Jurkat, Clone E6-1 (cell line): Measurements from ENCODE around the gene HOXC5.

ENCODE experiments used
- DNase-seq: peaks from one replicate; pipeline ENCODE4 v3.0.0-alpha.2; 2011; ENCODE audit warnings: low read depth, low spot score
- H3K4me3 ChIP-seq: 2 replicates; pipeline ENCODE4 v1.5.1; 2011; ENCODE audit warnings: mild to moderate bottlenecking, low read length, control low read depth, moderate library complexity

HOXC5 gene

DNA sequence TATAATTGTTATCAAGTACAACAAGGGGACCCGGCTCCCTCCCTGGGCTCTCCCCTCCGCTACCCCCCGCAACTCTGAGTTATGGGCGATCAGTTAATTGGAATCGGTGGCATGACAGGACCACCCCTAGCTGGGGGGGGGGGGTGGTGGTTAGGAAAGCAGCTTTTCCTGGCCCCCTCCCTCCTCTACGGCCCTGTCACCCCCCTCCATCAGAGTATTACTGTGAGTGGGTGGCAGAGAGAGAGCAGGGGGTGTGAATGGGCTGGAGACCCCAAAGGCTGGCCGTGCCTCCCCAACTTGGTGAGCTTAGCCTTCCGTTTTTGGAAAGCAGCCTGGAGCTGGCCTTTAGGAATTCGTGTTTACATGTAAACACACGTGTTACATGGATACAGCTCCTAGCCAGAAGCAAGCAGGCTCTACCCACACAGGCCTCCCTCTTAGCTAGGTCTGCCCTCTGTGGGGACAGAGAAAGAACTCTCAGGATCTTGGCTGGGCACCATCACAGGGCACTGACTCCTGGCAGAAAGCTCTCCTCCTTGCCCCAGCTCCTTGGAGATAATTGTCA is 19.7 kb downstream of the HOXC5 start:
- DNase-seq = no peak
- peak overlapping the region; percentile 81 for H3K4me3 ChIP-seq

DNA sequence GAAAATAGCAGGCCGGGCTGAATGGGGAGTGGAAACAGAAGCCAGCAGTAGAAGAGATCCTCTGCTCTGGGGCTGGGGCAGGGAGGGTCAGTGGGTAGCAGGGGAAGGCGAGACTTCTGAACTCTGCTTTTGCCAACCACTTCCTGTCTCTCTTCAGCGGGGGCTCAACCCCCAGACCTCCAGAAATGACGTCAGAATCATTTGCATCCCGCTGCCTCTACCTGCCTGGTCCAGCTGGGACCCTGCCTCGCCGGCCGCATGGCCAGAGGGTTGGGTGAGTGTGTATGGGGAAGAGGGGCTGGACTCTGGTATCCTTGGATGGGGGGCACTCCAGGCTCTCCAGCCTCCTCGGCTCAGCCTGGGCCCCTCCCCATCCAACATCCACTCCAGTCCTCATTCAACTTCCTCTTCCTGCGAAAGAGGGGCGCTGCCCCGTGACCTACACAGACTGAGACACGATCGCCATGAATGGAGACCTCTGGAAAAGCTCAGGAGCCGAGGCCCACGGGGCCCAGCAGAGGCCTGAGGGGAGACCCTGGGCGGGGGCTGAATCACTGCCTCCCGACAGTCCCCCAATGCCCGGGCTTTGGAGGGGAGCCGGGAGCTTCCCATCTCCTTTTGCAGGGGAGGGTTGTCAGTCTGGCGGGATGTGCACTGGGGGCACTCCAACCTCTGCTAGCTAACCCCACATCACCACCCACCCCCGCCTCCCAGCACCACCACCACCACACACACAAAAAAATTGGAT is 20.3 kb downstream of the HOXC5 start:
- peak; percentile 48 for DNase-seq
- H3K4me3 ChIP-seq = peak overlapping the region; percentile 81

GRCh38 chr12:54053751-54054741 is 21.2 kb downstream of the HOXC5 start, which contains the start of gene HOXC4:
Gene HOXC4 (plus strand): TSS chr12:54053835. CDS start chr12:54053923, 88 bp downstream.
- H3K4me3 ChIP-seq = peak within 1 kb of the TSS; percentile 81
- DNase-seq = peak; percentile 55

DNA sequence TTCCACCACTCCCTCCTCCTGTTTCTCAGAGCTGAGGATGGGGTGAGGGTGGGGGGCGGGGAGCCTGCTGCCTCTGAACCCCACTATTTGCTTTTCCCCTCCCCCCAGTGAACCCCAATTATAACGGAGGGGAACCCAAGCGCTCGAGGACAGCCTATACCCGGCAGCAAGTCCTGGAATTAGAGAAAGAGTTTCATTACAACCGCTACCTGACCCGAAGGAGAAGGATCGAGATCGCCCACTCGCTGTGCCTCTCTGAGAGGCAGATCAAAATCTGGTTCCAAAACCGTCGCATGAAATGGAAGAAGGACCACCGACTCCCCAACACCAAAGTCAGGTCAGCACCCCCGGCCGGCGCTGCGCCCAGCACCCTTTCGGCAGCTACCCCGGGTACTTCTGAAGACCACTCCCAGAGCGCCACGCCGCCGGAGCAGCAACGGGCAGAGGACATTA is 21.9 kb downstream of the HOXC5 start:
- peak overlapping the region; percentile 81 for H3K4me3 ChIP-seq
- DNase-seq = no peak

- no peak overlapping the region for H3K4me3 ChIP-seq
- no peak for DNase-seq
Measured at GRCh38 chr12:54055552-54055951, 22.7 kb downstream of the HOXC5 start.

DNA sequence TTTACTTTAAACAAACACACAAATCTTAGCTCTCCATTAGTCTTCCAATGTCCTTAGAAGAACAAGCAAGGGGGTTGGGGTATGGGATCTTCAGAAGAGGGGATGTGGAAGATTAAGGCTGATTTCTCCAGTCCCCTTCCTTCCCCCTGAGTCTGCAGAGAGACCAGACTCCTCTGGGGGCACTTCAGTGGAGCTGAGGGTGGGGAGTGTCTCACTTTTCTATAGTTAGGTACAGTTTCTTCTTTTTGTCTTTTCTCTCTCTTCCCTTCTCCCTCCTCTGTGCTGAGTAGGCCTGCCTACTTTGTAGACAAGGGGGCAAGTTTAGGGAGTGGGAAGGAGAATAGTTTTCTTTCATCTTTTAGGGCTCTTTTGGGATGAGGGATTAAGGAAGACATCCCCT is 23.3 kb downstream of the HOXC5 start:
- H3K4me3 ChIP-seq = no peak overlapping the region
- DNase-seq = no peak

DNA sequence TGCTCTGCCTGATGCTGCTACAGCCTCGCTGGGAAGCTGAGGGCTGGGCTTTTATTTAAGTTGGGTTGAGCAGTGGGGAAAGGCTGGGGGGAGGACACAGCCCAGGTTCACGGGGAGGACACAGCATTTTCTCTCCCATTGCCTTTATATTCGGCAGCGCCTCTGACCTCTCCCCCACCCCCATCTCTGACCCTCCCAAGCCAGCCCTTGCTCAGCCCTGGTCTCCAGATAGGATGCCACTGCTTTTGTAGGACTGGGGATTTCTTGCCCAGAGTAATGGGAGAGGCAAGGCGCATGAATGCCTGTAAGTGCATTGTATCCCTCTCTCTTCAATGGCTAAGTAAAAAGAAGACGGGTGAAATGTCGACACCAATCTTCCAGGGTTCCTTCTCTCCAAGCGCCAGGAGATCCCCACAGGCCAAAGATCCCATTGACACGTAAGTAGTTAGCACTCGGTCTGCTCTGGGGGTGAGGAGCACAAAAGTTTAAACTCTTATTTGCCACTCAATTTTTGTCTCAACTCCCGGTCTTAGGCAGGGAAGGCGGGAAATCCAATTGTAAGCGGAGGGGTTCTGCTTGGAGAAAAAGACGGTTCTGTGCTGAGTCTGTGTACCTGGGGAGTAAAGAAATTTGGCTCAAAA is 25.4 kb downstream of the HOXC5 start:
- H3K4me3 ChIP-seq = no peak overlapping the region
- DNase-seq = no peak

- H3K4me3 ChIP-seq = no peak overlapping the region
- DNase-seq = no peak
Measured at GRCh38 chr12:54059668-54060067, 26.8 kb downstream of the HOXC5 start.

DNA sequence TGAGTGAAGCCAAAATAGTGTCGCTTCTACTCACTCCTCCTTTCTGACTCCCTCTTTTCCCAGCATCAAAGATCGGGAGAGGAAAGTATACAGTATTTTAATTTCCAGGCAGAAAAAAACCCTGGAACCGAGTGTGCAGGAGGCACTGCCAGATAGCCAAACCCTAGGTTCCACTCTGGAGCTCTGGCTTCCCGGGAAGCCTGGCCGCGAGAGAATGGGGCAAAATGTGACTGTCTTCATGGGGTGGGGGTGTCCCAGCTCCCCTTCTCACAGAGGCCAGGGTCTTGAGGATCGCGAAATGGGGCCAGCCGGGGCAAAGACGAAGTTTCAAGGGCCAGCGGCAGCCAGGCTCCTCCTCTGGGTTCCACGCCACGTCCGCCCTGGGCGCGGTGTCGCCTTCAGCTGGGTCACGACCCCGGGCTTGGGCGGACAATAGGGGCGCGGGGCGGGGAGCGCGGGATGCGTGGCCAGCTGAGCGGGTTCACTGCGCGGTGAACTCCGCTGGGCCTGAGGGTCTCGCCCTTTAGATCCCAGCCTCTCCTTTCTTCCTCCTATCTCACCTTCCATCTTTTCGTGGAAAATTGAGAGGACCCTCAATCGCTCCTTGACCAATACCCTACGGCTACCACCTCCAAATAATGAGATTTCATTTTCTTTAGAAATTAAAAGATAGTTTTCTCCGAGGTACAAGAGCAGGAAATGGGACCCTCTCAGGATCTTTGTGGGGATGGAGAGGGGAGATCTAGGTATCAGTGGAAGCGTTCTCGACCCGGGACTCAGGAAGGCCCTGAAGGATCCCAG is 27.5 kb downstream of the HOXC5 start:
- DNase-seq = no peak
- no peak overlapping the region for H3K4me3 ChIP-seq

GRCh38 chr12:54060975-54061778 is 28.3 kb downstream of the HOXC5 start:
- H3K4me3 ChIP-seq = no peak overlapping the region
- DNase-seq = no peak

- no peak overlapping the region for H3K4me3 ChIP-seq
- DNase-seq = no peak
Measured at GRCh38 chr12:54065677-54066076, 32.8 kb downstream of the HOXC5 start.

GRCh38 chr12:54066408-54066807 is 33.6 kb downstream of the HOXC5 start:
- H3K4me3 ChIP-seq = no peak overlapping the region
- DNase-seq = no peak

DNA sequence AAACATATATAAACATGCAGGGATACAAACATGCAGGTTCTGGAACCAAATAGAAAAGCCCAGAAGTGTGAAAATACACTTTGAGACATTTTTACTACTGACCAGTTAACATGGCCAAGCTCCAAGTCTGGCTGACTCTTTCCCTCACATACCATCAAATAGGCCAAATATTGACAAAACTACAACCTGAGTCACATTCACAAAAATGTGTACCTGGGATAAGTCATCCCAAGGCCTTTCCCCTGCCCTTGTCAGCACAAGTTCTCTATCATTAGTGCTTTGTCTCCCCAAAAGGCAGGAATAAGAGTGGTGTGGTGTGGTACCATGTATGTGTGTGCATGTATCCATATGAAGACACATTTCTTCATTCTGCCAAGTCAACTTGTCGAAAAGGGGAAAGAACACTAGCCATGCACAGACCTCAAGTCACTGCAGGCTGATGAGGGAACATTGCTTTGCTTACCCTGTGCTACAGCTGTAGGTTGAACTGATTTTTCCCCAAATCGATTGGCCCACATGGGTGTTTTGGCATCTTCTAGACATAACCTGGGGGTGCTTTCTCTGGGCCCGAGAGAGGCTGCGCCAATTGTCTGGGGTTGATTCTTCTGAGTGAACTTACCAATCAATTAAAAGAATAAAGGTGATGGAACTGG is 35.7 kb downstream of the HOXC5 start:
- no peak overlapping the region for H3K4me3 ChIP-seq
- no peak for DNase-seq

DNA sequence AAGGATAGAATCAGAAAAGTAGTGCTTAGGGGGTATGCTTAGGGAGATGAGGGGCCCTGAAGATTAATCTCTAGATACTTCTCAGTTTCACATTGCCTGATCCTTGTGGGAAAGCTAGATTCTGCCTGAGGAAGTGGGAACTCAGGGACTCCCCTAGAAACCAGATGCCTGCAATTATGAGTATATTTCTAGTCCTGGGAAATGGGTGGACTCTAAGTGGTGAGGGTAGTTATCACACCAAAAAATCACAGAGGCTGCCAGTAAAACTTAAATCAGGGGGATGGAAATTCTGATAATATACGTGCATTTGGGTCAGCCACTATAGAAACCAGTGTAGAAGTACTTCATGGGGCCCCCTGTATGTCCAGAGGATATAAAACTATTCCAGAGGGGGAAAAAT is 39.1 kb downstream of the HOXC5 start:
- no peak overlapping the region for H3K4me3 ChIP-seq
- DNase-seq = no peak

- no peak for DNase-seq
- no peak overlapping the region for H3K4me3 ChIP-seq
Measured at GRCh38 chr12:54074308-54074707, 41.5 kb downstream of the HOXC5 start.

DNA sequence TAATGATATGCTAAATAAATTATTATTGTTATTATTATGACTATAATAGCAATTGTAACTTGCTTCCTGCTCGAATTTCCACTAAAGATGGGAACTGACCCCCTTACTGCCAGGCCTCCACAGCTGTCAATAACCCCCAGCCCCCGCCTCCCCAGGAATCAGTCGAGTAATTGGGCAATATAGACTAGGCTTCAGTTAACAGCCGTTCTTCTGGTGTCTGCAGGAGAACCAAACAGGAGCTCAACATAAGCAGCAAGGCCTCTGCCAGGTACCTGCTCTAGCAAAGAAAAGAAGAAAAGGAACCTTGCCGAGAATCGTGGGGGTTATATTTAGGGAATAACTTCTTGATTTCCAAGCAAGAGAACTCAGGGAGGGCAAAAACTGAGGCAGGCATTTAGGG is 42.6 kb downstream of the HOXC5 start:
- H3K4me3 ChIP-seq = no peak overlapping the region
- no peak for DNase-seq

DNA sequence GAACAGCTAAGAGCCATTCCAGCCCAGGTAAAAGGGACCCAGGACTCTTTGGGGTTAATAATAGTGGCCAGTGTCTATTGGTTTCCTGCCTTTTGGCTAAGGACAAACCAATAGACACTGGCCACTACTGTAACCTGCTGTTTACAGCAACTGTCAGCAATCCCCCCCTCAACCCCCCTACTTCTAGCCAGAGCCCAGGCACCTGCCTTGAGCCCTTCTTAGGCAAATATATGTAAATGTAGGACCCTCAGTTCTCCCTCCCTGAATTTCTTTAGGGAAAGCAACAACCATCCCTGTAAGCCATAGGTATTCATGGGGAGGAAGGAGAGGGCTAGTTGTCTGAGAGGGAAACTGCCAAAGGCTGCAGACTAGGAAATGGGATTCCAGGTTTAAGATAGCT is 43.1 kb downstream of the HOXC5 start:
- no peak for DNase-seq
- H3K4me3 ChIP-seq = no peak overlapping the region
